Tibial artery (tissue), 4 donors: ENCODE measurements around the gene PLOD3.

ENCODE experiments used
- DNase-seq, 2 donors: peaks; one replicate each; pipeline ENCODE4 v3.0.0-alpha.2; 2019
- H3K27ac ChIP-seq, 2 donors: fragments of 200-600 bp; sonication (generic) in 1 of 2; 1 replicate in 1 of 2; 2 replicates in 1 of 2; pipeline ENCODE4 v1.5.1; 2018 to 2019; ENCODE audit warnings: mild to moderate bottlenecking in 1 of 2
- H3K27me3 ChIP-seq, 2 donors: fragments of 200-600 bp; sonication (generic) in 1 of 2; one replicate each; pipeline versions ENCODE4 v1.5.1 to v1.6.0; 2016 to 2019
- H3K36me3 ChIP-seq, 3 donors: fragments of 200-600 bp; sonication (generic) in 2 of 3; one replicate each; pipeline ENCODE4 v1.5.1; 2016 to 2019; ENCODE audit warnings: mild to moderate bottlenecking in 2 of 3
- H3K4me1 ChIP-seq, 4 donors: fragments of 200-600 bp; sonication (generic) in 2 of 4; 1 replicate in 3 of 4; 2 replicates in 1 of 4; pipeline ENCODE4 v1.5.1; 2016 to 2019
- H3K4me3 ChIP-seq, 2 donors: fragments of 200-600 bp; sonication (generic) in 1 of 2; 1 replicate in 1 of 2; 2 replicates in 1 of 2; pipeline ENCODE4 v1.5.1; 2018 to 2019; ENCODE audit warnings: mild to moderate bottlenecking in 2 of 2
- H3K9me3 ChIP-seq, 3 donors: fragments of 200-600 bp; sonication (generic) in 1 of 3; one replicate each; pipeline ENCODE4 v1.5.1; 2016 to 2019
- intact Hi-C: fragments of 100-400 bp; cut with DNase I; formaldehyde crosslinking; loops from one replicate; pipeline ENCODE4 v1.15.0; 2023; ENCODE audit warnings: low total_unique reads
- TF ChIP-seq, protein P1 (sequence below), 2 experiments: fragments of 200-600 bp in 1 of 2; fragments of 450-650 bp in 1 of 2; IDR thresholded peaks; one replicate each; pipeline ENCODE4 v1.5.1; 2017 to 2019; ENCODE audit warnings: antibody characterized with exemption in 2 of 2, mild to moderate bottlenecking in 1 of 2, moderate library complexity in 1 of 2

The PLOD3 gene

DNA sequence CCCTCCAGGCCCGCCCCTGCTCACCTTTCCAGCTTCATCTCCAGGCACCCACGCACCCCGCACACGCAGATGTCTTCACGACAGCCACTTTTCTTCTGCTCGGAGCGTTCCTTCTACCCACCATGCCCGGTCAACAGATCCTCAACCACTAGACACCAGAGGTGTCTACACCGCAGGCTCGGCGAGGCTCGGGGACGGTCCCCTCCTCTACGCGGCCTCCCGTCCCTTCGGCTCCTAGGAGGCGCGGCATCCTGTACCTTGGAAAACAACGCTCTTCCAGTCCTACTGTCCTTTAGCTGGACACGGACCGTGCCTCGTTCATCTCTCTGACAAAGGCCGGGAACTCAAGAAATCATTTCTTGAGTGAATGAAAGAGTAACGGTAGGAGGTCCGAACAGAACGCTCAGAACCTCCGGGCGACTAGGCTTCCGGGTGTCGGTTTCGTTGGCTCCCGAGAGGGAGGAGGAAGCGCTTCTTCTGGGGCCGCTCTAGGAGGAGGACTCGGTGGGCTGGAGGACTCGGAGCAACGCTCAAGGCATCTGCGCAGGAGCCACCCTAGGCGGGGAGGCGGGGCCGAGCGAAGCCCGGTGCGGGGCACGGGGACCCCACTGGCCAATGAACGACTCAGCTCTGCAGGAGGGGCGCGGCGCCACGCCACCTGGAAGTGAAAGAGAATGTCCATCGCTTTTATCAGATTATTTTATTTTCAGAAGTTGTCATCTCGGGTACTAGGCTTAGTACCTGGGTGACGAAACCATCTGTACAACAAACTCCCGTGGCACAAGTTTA lies 34.7 kb upstream of the PLOD3 start:
- Histone ChIP-seq H3K4me3 (peak overlapping the region; percentile 72 to 95), H3K9me3 (no peaks in the 10 kb centered on the region), H3K4me1 (peaks cover 0 to 26% (median 20%) of the 10 kb centered on the region in 4 donors), H3K36me3 (peaks cover 0 to 13% (median 11%) of the 10 kb centered on the region in 3 donors), H3K27ac (peak overlapping the region; percentile 75 to 77), H3K27me3 (peaks cover 0 to under 1% of the 10 kb centered on the region in 2 donors)
- intact Hi-C loops, result loop anchor here (2.0 to 5.0 kb wide), 2 partner anchors 33 to 165 kb away; partner anchors contain the start of genes TRIM56 and ZNHIT1
- DNase-seq, result peak; percentile 97 to 98
- TF ChIP-seq, protein P1, sequence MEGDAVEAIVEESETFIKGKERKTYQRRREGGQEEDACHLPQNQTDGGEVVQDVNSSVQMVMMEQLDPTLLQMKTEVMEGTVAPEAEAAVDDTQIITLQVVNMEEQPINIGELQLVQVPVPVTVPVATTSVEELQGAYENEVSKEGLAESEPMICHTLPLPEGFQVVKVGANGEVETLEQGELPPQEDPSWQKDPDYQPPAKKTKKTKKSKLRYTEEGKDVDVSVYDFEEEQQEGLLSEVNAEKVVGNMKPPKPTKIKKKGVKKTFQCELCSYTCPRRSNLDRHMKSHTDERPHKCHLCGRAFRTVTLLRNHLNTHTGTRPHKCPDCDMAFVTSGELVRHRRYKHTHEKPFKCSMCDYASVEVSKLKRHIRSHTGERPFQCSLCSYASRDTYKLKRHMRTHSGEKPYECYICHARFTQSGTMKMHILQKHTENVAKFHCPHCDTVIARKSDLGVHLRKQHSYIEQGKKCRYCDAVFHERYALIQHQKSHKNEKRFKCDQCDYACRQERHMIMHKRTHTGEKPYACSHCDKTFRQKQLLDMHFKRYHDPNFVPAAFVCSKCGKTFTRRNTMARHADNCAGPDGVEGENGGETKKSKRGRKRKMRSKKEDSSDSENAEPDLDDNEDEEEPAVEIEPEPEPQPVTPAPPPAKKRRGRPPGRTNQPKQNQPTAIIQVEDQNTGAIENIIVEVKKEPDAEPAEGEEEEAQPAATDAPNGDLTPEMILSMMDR (IDR thresholded peaks at IDR 0.05), result no peak

- TF ChIP-seq, protein P1 (IDR thresholded peaks at IDR 0.05), result no peak
- no peak overlapping the region for H3K27ac ChIP-seq
- H3K27me3 ChIP-seq, result no peaks in the 10 kb centered on the region
- intact Hi-C loops, result loop anchor here (5.0 kb wide), 1 partner anchor 163 kb away; the partner anchor contains the start of gene TRIM56
- H3K4me3 ChIP-seq, result no peak overlapping the region
- H3K9me3 ChIP-seq, result no peaks in the 10 kb centered on the region
- H3K36me3 ChIP-seq, result peaks cover 0 to 13% (median 11%) of the 10 kb centered on the region in 3 donors
- H3K4me1 ChIP-seq, result peaks cover 2 to 36% (median 27%) of the 10 kb centered on the region in 4 donors
- no peak for DNase-seq
Observed at GRCh38 chr7:101250324-101250723, 32.9 kb upstream of the PLOD3 start.

GRCh38 chr7:101248276-101248675 lies 30.9 kb upstream of the PLOD3 start:
- intact Hi-C loops, result no loop called here

DNA sequence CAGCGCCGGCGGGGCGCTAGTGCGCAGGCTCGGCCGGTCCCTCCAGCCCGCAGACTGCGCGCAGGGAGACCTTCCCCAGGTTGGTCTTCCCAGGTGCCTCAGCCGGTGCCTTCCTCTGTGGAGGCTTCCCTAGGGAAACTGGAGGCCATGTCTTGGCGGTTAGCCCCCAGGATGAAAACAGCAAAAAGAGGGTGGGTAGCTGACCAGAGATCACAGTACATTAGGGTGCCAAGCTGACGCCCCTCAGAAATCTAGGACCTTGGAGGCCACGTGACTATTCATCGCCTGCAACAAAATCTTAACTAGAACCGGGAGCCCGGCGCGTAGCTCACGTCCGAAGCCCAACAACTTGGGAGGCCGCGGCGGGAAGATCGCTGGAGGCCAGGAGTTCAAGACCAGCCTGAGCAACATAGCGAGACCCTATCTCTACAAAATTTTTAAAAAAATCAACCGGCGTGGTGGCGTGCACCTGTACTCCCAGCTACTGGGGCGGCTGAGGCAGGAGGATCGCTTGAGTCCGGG lies 27.8 kb upstream of the PLOD3 start:
- H3K9me3 ChIP-seq, result no peaks in the 10 kb centered on the region
- H3K27me3 ChIP-seq, result no peaks in the 10 kb centered on the region
- H3K27ac ChIP-seq, result peak overlapping the region; percentile 96 to 99
- H3K36me3 ChIP-seq, result peaks cover 4 to 24% (median 23%) of the 10 kb centered on the region in 3 donors
- H3K4me3 ChIP-seq, result peak overlapping the region; percentile 64 to 81
- no peak for DNase-seq
- TF ChIP-seq, protein P1 (IDR thresholded peaks at IDR 0.05), result no peak
- H3K4me1 ChIP-seq, result peaks cover 5 to 30% (median 22%) of the 10 kb centered on the region in 4 donors
- intact Hi-C loops, result no loop called here

More at GRCh38 chr7:101248276-101248675, 30.9 kb upstream of the PLOD3 start:
- TF ChIP-seq, protein P1 (IDR thresholded peaks at IDR 0.05), result no peak
- Histone ChIP-seq H3K4me3 (no peak overlapping the region), H3K27me3 (no peaks in the 10 kb centered on the region), H3K36me3 (peaks cover 0 to 13% (median 11%) of the 10 kb centered on the region in 3 donors), H3K27ac (no peak overlapping the region), H3K9me3 (no peaks in the 10 kb centered on the region), H3K4me1 (peaks cover 5 to 46% (median 37%) of the 10 kb centered on the region in 4 donors)
- DNase-seq, result no peak

DNA sequence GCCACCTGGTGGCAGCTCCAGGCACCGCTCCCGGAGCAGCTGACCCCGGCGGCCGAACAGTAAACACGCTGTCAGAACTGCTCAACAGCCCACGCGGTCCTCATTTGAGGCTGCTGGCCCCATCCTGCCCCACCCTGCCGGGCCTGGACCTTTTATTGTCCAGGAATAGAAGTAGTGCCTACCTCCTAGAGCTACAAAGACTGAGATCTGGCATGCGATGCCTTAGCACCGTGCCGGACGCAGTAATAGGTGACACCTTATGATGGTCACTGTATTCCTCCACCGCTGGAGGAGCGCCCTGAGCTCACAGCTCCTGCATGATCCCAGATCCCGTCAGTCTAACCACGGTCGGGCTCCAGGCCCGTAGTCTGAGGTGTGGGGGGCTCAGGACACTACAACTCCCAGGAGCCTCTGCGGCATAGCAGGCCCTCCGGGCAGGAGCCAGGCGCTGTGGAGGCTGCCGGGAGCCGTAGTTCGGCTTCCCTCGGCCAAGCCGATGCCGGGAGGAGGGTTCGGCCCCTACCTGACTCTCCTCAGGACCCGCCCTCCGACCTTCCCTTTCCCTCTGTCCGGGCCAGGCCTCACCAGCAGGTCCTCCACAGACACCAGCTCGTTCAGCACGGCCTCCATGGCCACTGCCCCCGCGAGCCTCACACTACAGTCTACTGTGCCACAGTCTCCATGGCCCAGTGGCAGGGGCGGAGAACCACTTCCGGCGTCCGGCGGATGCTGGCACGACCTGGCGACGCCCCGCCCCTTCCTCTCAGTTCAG lies 27.2 kb upstream of the PLOD3 start, which contains the start of gene FIS1:
Gene FIS1, minus strand, starts transcription at position 707 of the 772 bp plus-strand sequence. Its CDS starts 77 bp downstream, at position 630.
- H3K9me3 ChIP-seq, result no peaks in the 10 kb centered on the region
- H3K27me3 ChIP-seq, result no peaks in the 10 kb centered on the region
- peaks cover 5 to 25% (median 20%) of the 10 kb centered on the region in 4 donors for H3K4me1 ChIP-seq
- DNase-seq, result peak; percentile 93 to 96
- peaks cover 11 to 25% (median 24%) of the 10 kb centered on the region in 3 donors for H3K36me3 ChIP-seq
- intact Hi-C loops, result no loop called here
- peak within 1 kb of the TSS; percentile 96 to 99 for H3K27ac ChIP-seq
- TF ChIP-seq, protein P1 (IDR thresholded peaks at IDR 0.05), result peak; percentile 94 to 95
- H3K4me3 ChIP-seq, result peak within 1 kb of the TSS; percentile 64 to 81
